Adrenal gland (tissue), 5 donors: Measurements from ENCODE around the gene PPCS.

Source experiments
- POLR2A ChIP-seq, 2 donors: fragments of 450-650 bp; IDR thresholded peaks; one replicate each; pipeline ENCODE4 v1.6.1; 2017; ENCODE audit warnings: antibody characterized with exemption in 2 of 2, mild to moderate bottlenecking in 2 of 2, moderate library complexity in 1 of 2
- TF ChIP-seq, protein P1 (sequence below), 6 experiments: fragments of 450-650 bp in 4 of 6; fragments of 200-600 bp in 2 of 6; sonication (generic) in 1 of 6; IDR thresholded peaks; 1 replicate in 5 of 6; 2 replicates in 1 of 6; pipeline versions ENCODE4 v1.5.1 to v1.8.0; 2016 to 2021; ENCODE audit warnings: antibody characterized with exemption in 6 of 6, mild to moderate bottlenecking in 2 of 6, moderate library complexity in 1 of 6
- donor health status: DM: no; HTN: no; CAD: no.

GRCh38 chr1:42454403-42454802, 1.9 kb upstream of the PPCS start:
- TF ChIP-seq, protein P1, sequence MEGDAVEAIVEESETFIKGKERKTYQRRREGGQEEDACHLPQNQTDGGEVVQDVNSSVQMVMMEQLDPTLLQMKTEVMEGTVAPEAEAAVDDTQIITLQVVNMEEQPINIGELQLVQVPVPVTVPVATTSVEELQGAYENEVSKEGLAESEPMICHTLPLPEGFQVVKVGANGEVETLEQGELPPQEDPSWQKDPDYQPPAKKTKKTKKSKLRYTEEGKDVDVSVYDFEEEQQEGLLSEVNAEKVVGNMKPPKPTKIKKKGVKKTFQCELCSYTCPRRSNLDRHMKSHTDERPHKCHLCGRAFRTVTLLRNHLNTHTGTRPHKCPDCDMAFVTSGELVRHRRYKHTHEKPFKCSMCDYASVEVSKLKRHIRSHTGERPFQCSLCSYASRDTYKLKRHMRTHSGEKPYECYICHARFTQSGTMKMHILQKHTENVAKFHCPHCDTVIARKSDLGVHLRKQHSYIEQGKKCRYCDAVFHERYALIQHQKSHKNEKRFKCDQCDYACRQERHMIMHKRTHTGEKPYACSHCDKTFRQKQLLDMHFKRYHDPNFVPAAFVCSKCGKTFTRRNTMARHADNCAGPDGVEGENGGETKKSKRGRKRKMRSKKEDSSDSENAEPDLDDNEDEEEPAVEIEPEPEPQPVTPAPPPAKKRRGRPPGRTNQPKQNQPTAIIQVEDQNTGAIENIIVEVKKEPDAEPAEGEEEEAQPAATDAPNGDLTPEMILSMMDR (IDR thresholded peaks at IDR 0.05): no peak
- TF ChIP-seq POLR2A (IDR thresholded peaks at IDR 0.05): no peak
